HEK293T (cell line): ENCODE measurements around the gene PHYH.

Experiments used
- CTCF ChIA-PET: fragments of 350-600 bp; formaldehyde crosslinking; extraction: SDS; loops from one replicate; lab custom pipeline; 2021; ENCODE audit warnings: antibody characterized with exemption, inconsistent platforms; lab: Yijun Ruan, JAX
- POLR2A ChIA-PET: fragments of 350-600 bp; formaldehyde crosslinking; extraction: SDS; loops from one replicate; lab custom pipeline; 2020; ENCODE audit warnings: antibody characterized with exemption, inconsistent platforms; lab: Yijun Ruan, JAX
- DNase-seq: peaks from one replicate; pipeline ENCODE4 v3.0.0; 2012; ENCODE audit warnings: mixed read lengths; ENCODE audit errors: extremely low spot score
- ARNT ChIP-seq: fragments of 450-650 bp; IDR thresholded peaks from 2 replicates; pipeline ENCODE4 v1.6.1; 2017; ENCODE audit warnings: mild to moderate bottlenecking
- BHLHE40 ChIP-seq: fragments of 450-650 bp; IDR thresholded peaks from 2 replicates; pipeline ENCODE4 v1.6.1; 2016; ENCODE audit warnings: mild to moderate bottlenecking, moderate library complexity, borderline replicate concordance
- CTBP1 ChIP-seq: fragments of 450-650 bp; IDR thresholded peaks from 2 replicates; pipeline ENCODE4 v1.6.1; 2016; ENCODE audit warnings: borderline replicate concordance
- ELF4 ChIP-seq: fragments of 450-650 bp; IDR thresholded peaks from 2 replicates; pipeline ENCODE4 v1.6.1; 2017; ENCODE audit warnings: antibody characterized with exemption
- FOXA1 ChIP-seq: fragments of 450-650 bp; IDR thresholded peaks from 2 replicates; pipeline ENCODE4 v1.6.1; 2016; ENCODE audit warnings: mild to moderate bottlenecking
- FOXK2 ChIP-seq: fragments of 450-650 bp; IDR thresholded peaks from 2 replicates; pipeline ENCODE4 v1.6.1; 2016; ENCODE audit warnings: mild to moderate bottlenecking
- FOXM1 ChIP-seq: fragments of 450-650 bp; IDR thresholded peaks from 2 replicates; pipeline ENCODE4 v1.6.1; 2017; ENCODE audit warnings: mild to moderate bottlenecking, borderline replicate concordance
- HDGF ChIP-seq: fragments of 450-650 bp; IDR thresholded peaks from 2 replicates; pipeline ENCODE4 v1.6.1; 2017; ENCODE audit warnings: antibody characterized with exemption, borderline replicate concordance
- L3MBTL2 ChIP-seq: fragments of 450-650 bp; conservative IDR thresholded peaks from 2 replicates; pipeline ENCODE4 v1.6.1; 2016; ENCODE audit warnings: mild to moderate bottlenecking
- LEF1 ChIP-seq: fragments of 450-650 bp; IDR thresholded peaks from 2 replicates; pipeline ENCODE4 v1.6.1; 2017; ENCODE audit warnings: mild to moderate bottlenecking, borderline replicate concordance
- NFRKB ChIP-seq: fragments of 450-650 bp; IDR thresholded peaks from 2 replicates; pipeline ENCODE4 v1.6.1; 2016; ENCODE audit warnings: mild to moderate bottlenecking, moderate library complexity
- PKNOX1 ChIP-seq: fragments of 450-650 bp; IDR thresholded peaks from 2 replicates; pipeline ENCODE4 v1.6.1; 2016
- SP1 ChIP-seq: fragments of 450-650 bp; IDR thresholded peaks from 2 replicates; pipeline ENCODE4 v1.6.1; 2017
- SUZ12 ChIP-seq: fragments of 450-650 bp; IDR thresholded peaks from 2 replicates; pipeline ENCODE4 v1.6.1; 2016; ENCODE audit warnings: mild to moderate bottlenecking
- TARDBP ChIP-seq: fragments of 450-650 bp; IDR thresholded peaks from 2 replicates; pipeline ENCODE4 v1.6.1; 2016
- ZNF384 ChIP-seq: fragments of 450-650 bp; IDR thresholded peaks from 2 replicates; pipeline ENCODE4 v1.6.1; 2016

PHYH gene

GRCh38 chr10:13322615-13323148 lies 22.8 kb upstream of the PHYH start:
- TF ChIP-seq HDGF (no peak), BHLHE40 (no peak), NFRKB (no peak)
- no peak for DNase-seq
- ChIA-PET POLR2A (no interaction called here), CTCF (no interaction called here)

DNA sequence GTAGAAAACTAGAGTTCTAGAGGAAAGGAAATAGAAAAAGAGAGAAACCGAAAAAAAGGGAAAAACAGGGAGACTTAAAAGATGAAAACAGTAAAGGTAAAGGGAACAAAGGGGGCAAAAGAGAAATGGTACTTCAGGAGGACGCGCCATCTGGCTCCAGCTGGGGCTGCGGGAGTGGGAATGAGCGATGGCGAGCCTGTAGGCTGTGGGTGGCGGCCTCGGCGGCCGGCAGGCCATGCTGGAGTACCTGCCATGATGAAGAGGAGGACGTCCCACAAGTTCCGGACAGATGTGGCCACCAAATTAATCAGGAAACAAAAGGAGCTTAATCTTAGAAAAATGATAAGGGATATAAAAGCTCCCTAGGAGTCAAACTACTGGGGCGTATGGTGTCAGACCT lies 21.7 kb upstream of the PHYH start:
- CTCF ChIA-PET: no interaction called here
- TF ChIP-seq L3MBTL2 (no peak), FOXM1 (no peak)
- DNase-seq: no peak
- POLR2A ChIA-PET: interaction anchor here (0.6 kb wide), 1 partner anchor 341 kb away, joined by 3 read pairs; no protein-coding TSS in a partner anchor

- no peak for TF ChIP-seq ARNT
- TF ChIP-seq HDGF: no peak
- TF ChIP-seq FOXM1: no peak
- TF ChIP-seq SUZ12: no peak
- no peak for TF ChIP-seq SP1
- no peak for TF ChIP-seq ELF4
- TF ChIP-seq FOXA1: no peak
- TF ChIP-seq L3MBTL2: no peak
- TF ChIP-seq FOXK2: no peak
- no peak for TF ChIP-seq NFRKB
- CTCF ChIA-PET: interaction anchor here (1.1 kb wide), 1 partner anchor 17 kb away, joined by 3 read pairs; no protein-coding TSS in a partner anchor
- POLR2A ChIA-PET: no interaction called here
- no peak for DNase-seq
These were observed 19.3 kb upstream of the PHYH start for GRCh38 chr10:13319166-13319565.

DNA sequence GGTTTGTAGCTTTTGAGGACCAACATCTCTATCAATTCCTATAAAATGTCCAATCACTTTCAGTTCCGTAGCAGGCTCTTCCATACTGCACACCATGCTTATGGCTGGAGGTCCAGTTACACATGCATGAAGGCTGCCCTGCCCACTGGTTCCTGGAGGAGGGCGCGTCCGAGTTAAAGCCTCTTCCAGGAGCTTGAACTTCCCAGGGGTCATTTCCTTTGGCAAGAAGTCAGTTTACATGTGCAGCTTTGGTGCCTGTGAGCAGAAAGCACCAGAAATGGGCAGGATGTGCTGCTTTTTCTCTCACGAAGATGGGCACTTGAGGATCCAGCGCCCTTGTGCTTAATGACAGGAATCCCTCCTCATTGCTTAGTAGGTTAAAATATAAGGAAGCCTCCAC lies 17.6 kb upstream of the PHYH start:
- POLR2A ChIA-PET: interaction anchor here (1.2 kb wide), 1 partner anchor 15 kb away, joined by 4 read pairs; no protein-coding TSS in a partner anchor
- CTCF ChIA-PET: interaction anchor here (0.6 to 1.1 kb wide), 2 partner anchors 15 to 223 kb away, joined by 3 read pairs; no protein-coding TSS in a partner anchor
- TF ChIP-seq PKNOX1: no peak
- TF ChIP-seq FOXA1: no peak
- no peak for TF ChIP-seq CTBP1
- no peak for TF ChIP-seq ELF4
- TF ChIP-seq HDGF: no peak
- no peak for TF ChIP-seq TARDBP
- TF ChIP-seq ZNF384: no peak
- TF ChIP-seq ARNT: no peak
- TF ChIP-seq FOXK2: no peak
- no peak for TF ChIP-seq SUZ12
- no peak for TF ChIP-seq LEF1
- no peak for TF ChIP-seq L3MBTL2
- DNase-seq: no peak

- TF ChIP-seq SUZ12: no peak
- TF ChIP-seq SP1: no peak
- TF ChIP-seq BHLHE40: no peak
- TF ChIP-seq PKNOX1: no peak
- TF ChIP-seq NFRKB: no peak
- ChIA-PET CTCF (interaction anchor here (1.1 kb wide), 1 partner anchor 14 kb away, joined by 3 read pairs; no protein-coding TSS in a partner anchor), POLR2A (interaction anchor here (1.2 kb wide), 1 partner anchor 15 kb away, joined by 4 read pairs; no protein-coding TSS in a partner anchor)
- no peak for DNase-seq
These were observed 16.9 kb upstream of the PHYH start for GRCh38 chr10:13316635-13317311.

- ChIA-PET POLR2A (no interaction called here), CTCF (no interaction called here)
- TF ChIP-seq BHLHE40: no peak
- TF ChIP-seq PKNOX1: no peak
- TF ChIP-seq FOXA1: no peak
- TF ChIP-seq TARDBP: no peak
- TF ChIP-seq NFRKB: no peak
- TF ChIP-seq ZNF384: no peak
- no peak for TF ChIP-seq FOXM1
- no peak for TF ChIP-seq SP1
- no peak for TF ChIP-seq ELF4
- no peak for TF ChIP-seq L3MBTL2
- no peak for TF ChIP-seq FOXK2
- TF ChIP-seq SUZ12: no peak
- no peak for TF ChIP-seq ARNT
- TF ChIP-seq LEF1: no peak
- TF ChIP-seq HDGF: no peak
- no peak for TF ChIP-seq CTBP1
These were observed 15.5 kb upstream of the PHYH start for GRCh38 chr10:13315361-13315760.

GRCh38 chr10:13311177-13311575 lies 11.3 kb upstream of the PHYH start:
- POLR2A ChIA-PET: no interaction called here
- CTCF ChIA-PET: no interaction called here
- DNase-seq: no peak
- TF ChIP-seq FOXA1 (no peak), FOXM1 (no peak), PKNOX1 (no peak), HDGF (no peak), TARDBP (no peak), SP1 (no peak), ARNT (no peak), BHLHE40 (no peak), FOXK2 (no peak)

More at GRCh38 chr10:13315361-13315760, 15.5 kb upstream of the PHYH start:
- no peak for DNase-seq
